ENCODE results near the gene HLF.
A peak's percentile ranks its signal among the peaks of the same experiment; 100 is the strongest.

HLF gene

DNA sequence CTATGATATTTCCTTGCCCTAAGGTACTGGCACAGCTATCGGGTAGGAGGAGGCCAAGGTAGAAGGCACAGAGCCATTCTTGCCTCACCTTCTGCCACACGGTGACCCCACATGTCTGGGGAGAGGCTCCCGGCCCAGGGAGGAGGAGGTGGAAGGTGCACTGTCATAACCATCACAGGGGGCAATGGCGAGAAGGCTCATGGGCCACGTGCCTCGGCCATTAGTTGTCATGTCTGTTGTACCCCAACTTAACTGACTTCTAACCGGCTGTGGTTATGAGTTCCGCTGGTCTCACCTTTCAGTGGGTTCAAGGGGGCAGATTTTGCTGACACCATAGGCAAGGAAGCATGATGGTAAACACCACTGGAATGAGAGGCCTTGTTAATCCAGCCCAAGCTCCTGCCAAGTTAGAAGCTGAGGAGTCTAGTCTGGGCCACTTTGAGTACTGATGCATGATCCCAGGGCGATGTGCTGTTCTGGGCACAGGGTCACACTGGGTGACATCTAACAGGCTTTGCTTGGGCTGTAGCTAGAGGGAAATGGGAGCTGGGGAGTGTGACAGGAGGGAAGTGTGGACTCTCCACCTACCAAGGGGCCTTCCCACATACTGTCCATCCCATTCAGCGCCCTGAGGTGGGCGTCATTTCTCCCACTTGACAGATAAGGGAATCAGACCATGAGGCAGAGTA lies 39.6 kb downstream of the HLF start:
- Histone ChIP-seq H2BK15ac (ENCODE audit: low read length) (no peak overlapping the region), H3K4ac (ENCODE audit: low read length) (no peak overlapping the region), H4K8ac (ENCODE audit: low read depth, low read length) (no peak overlapping the region), H3K23ac (ENCODE audit: low read depth, low read length, poor library complexity) (no peak overlapping the region), H3K4me2 (ENCODE audit: insufficient read depth, low read length, poor library complexity, severe bottlenecking) (no peak overlapping the region), H2BK120ac (ENCODE audit: low read depth, low read length) (no peak overlapping the region), H2BK12ac (ENCODE audit: low read length) (no peak overlapping the region), H2AFZ (ENCODE audit: low read length) (no peak overlapping the region), H4K91ac (ENCODE audit: low read depth, low read length, poor library complexity) (no peak overlapping the region), H3K36me3 (replicated peaks in 1 of 2; ENCODE audit: control insufficient read depth in 2 of 2, insufficient read depth in 2 of 2, low read length in 2 of 2) (no peaks in the 10 kb centered on the region), H3K9ac (ENCODE audit: low read depth, low read length, poor library complexity) (no peak overlapping the region), H3K18ac (ENCODE audit: low read length) (no peak overlapping the region), H2AK5ac (ENCODE audit: low read depth, low read length) (no peak overlapping the region), H3K79me1 (ENCODE audit: low read depth, low read length) (no peaks in the 10 kb centered on the region), H2BK5ac (ENCODE audit: low read length) (no peak overlapping the region), H3K4me1 (ENCODE audit: control insufficient read depth in 2 of 2, insufficient read depth in 1 of 2, low read depth in 1 of 2, low read length in 2 of 2) (peaks cover 3 to 4% of the 10 kb centered on the region in 2 donors), H3K27ac (replicated peaks; ENCODE audit: low read length) (no peak overlapping the region), H3K9me3 (replicated peaks in 1 of 2; ENCODE audit: control insufficient read depth in 2 of 2, insufficient read depth in 1 of 2, low read depth in 1 of 2, low read length in 2 of 2) (no peaks in the 10 kb centered on the region), H3K27me3 (ENCODE audit: control insufficient read depth in 3 of 3, insufficient read depth in 3 of 3, low read depth in 1 of 3, low read length in 3 of 3) (peaks cover 0 to 5% (median 0%) of the 10 kb centered on the region in 3 experiments), H3K4me3 (ENCODE audit: low read length in 2 of 2) (no peak overlapping the region), H3K14ac (ENCODE audit: low read length) (no peak overlapping the region)
- WGBS, 2 donors (ENCODE audit: extremely low coverage in 2 of 2, insufficient read length in 2 of 2, insufficient replicate concordance in 1 of 2): no CpG with 5 or more reads among the region's 11 CpGs
- no peak for DNase-seq (ENCODE audit: low spot score)

DNA sequence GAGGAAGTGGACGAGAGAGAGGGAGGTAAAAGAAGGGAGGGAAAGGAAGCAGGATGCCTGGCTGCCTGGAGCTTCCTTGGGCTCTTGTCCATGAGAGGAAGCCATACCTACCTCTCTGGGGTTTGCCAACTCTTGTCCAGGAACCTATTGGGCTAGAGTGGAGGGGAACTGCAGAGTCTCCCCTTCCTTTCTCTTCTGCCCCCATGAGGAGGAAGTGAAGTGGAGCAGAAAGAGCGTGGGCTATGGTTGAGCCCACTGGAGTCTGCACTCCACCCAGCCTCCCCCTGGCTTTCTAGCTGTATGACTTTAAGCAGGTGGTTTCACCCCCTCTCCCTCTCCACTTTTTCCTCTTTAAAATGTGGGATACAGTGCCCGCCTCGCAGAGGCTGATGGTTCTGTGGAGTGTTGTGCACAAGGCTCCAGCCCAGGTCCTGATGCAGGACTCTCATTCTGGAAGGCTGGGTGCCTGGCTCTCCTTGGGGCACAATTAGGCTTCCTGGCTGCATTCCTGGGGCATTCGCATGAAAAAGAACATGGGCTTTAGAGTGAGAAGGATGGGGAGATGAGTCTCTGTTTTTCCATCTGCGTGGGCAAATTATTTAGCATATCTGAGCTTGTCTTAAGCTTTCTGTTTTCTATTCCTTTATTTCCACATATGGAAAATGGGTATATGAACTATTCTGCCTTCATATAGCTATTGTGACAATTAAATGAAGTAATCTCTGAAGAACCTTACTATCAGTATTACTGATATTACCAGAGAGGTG lies 40.7 kb downstream of the HLF start:
- Histone ChIP-seq H3K4me2 (ENCODE audit: insufficient read depth, low read length, poor library complexity, severe bottlenecking) (no peak overlapping the region), H3K18ac (ENCODE audit: low read length) (no peak overlapping the region), H3K4me3 (ENCODE audit: low read length in 2 of 2) (no peak overlapping the region), H3K4me1 (ENCODE audit: control insufficient read depth in 2 of 2, insufficient read depth in 1 of 2, low read depth in 1 of 2, low read length in 2 of 2) (peaks cover 3 to 4% of the 10 kb centered on the region in 2 donors), H4K91ac (ENCODE audit: low read depth, low read length, poor library complexity) (no peak overlapping the region), H2BK15ac (ENCODE audit: low read length) (no peak overlapping the region), H2BK5ac (ENCODE audit: low read length) (no peak overlapping the region), H3K4ac (ENCODE audit: low read length) (no peak overlapping the region), H3K23ac (ENCODE audit: low read depth, low read length, poor library complexity) (no peak overlapping the region), H3K9ac (ENCODE audit: low read depth, low read length, poor library complexity) (no peak overlapping the region), H2AFZ (ENCODE audit: low read length) (no peak overlapping the region), H2BK120ac (ENCODE audit: low read depth, low read length) (no peak overlapping the region), H3K27ac (replicated peaks; ENCODE audit: low read length) (no peak overlapping the region), H3K79me1 (ENCODE audit: low read depth, low read length) (no peaks in the 10 kb centered on the region), H3K27me3 (ENCODE audit: control insufficient read depth in 3 of 3, insufficient read depth in 3 of 3, low read depth in 1 of 3, low read length in 3 of 3) (peaks cover 0 to 5% (median 0%) of the 10 kb centered on the region in 3 experiments), H3K14ac (ENCODE audit: low read length) (no peak overlapping the region), H3K9me3 (replicated peaks in 1 of 2; ENCODE audit: control insufficient read depth in 2 of 2, insufficient read depth in 1 of 2, low read depth in 1 of 2, low read length in 2 of 2) (no peaks in the 10 kb centered on the region), H2BK12ac (ENCODE audit: low read length) (no peak overlapping the region), H3K36me3 (replicated peaks in 1 of 2; ENCODE audit: control insufficient read depth in 2 of 2, insufficient read depth in 2 of 2, low read length in 2 of 2) (no peaks in the 10 kb centered on the region), H2AK5ac (ENCODE audit: low read depth, low read length) (no peak overlapping the region), H4K8ac (ENCODE audit: low read depth, low read length) (no peak overlapping the region)
- DNase-seq (ENCODE audit: low spot score): no peak
- no CpG with 5 or more reads among the region's 6 CpGs for WGBS, 2 donors (ENCODE audit: extremely low coverage in 2 of 2, insufficient read length in 2 of 2, insufficient replicate concordance in 1 of 2)

DNA sequence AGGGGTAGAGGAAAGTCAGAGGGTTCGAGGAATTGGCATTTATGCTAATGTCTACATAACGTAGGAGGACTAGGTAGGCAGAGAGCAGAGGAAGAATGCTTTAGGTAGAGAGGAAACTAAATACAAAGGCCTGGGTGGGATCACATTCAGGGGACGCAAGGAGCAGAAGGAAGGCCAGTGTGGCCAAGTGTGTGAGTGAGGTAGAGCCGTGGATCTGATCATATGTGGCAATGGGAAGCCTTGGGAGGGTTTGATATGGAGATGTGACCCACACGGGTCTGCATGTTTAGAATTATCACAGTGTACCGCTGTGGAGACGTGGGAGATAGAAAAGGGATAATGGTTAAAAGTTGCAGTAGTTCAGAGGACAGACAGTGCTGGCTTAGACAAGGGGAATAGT lies 43.1 kb downstream of the HLF start:
- Histone ChIP-seq H2BK120ac (ENCODE audit: low read depth, low read length) (no peak overlapping the region), H3K4me2 (ENCODE audit: insufficient read depth, low read length, poor library complexity, severe bottlenecking) (no peak overlapping the region), H3K4me3 (ENCODE audit: low read length in 2 of 2) (no peak overlapping the region), H3K27me3 (ENCODE audit: control insufficient read depth in 3 of 3, insufficient read depth in 3 of 3, low read depth in 1 of 3, low read length in 3 of 3) (no peaks in the 10 kb centered on the region), H3K4me1 (ENCODE audit: control insufficient read depth in 2 of 2, insufficient read depth in 1 of 2, low read depth in 1 of 2, low read length in 2 of 2) (peaks cover 3 to 4% of the 10 kb centered on the region in 2 donors), H2BK12ac (ENCODE audit: low read length) (no peak overlapping the region), H2BK5ac (ENCODE audit: low read length) (no peak overlapping the region), H3K4ac (ENCODE audit: low read length) (no peak overlapping the region), H3K9ac (ENCODE audit: low read depth, low read length, poor library complexity) (no peak overlapping the region), H2AFZ (ENCODE audit: low read length) (no peak overlapping the region), H4K8ac (ENCODE audit: low read depth, low read length) (no peak overlapping the region), H3K79me1 (ENCODE audit: low read depth, low read length) (no peaks in the 10 kb centered on the region), H4K91ac (ENCODE audit: low read depth, low read length, poor library complexity) (no peak overlapping the region), H2AK5ac (ENCODE audit: low read depth, low read length) (no peak overlapping the region), H2BK15ac (ENCODE audit: low read length) (no peak overlapping the region), H3K27ac (replicated peaks; ENCODE audit: low read length) (no peak overlapping the region), H3K23ac (ENCODE audit: low read depth, low read length, poor library complexity) (no peak overlapping the region), H3K9me3 (replicated peaks in 1 of 2; ENCODE audit: control insufficient read depth in 2 of 2, insufficient read depth in 1 of 2, low read depth in 1 of 2, low read length in 2 of 2) (no peaks in the 10 kb centered on the region), H3K36me3 (replicated peaks in 1 of 2; ENCODE audit: control insufficient read depth in 2 of 2, insufficient read depth in 2 of 2, low read length in 2 of 2) (no peaks in the 10 kb centered on the region), H3K18ac (ENCODE audit: low read length) (no peak overlapping the region), H3K14ac (ENCODE audit: low read length) (no peak overlapping the region)
- no CpG with 5 or more reads among the region's 7 CpGs for WGBS, 2 donors (ENCODE audit: extremely low coverage in 2 of 2, insufficient read length in 2 of 2, insufficient replicate concordance in 1 of 2)
- DNase-seq (ENCODE audit: low spot score): no peak

DNA sequence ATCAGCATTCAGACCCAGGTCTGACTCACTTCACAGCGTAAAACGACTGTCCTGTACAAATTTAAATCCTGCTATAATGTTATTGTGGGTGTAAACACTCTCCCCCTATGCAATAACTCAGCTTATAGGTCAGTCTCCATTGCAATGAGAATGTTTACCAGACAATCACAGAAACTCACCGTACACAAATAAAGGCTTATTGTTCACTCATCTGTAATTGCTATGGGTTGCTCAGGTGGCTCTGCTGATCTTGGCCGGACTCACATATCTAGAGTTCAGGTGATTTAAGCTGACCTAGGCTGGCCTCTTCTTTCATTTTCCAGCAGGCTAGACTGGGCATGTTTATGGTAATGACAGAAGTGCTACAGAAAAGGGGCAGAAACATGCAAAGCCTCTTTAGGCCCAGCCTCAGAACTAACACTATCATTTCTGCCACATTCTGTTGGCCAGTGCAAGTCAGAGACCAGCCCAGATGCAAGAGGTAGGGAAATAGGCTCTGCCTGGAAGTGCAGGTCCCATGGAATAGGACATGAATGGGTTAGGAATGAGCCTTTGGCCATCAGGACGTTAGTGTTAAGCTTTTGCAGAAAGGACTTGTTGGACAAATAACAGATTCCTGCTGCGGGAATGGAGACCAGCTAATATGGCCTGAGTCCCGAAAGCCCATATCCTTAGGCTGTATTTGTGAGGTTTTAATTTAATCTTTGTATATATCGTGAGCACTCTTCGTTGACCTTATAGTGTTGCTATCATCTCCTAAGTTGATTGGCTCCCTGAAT lies 44.0 kb downstream of the HLF start:
- Histone ChIP-seq H3K14ac (ENCODE audit: low read length) (no peak overlapping the region), H3K9me3 (replicated peaks in 1 of 2; ENCODE audit: control insufficient read depth in 2 of 2, insufficient read depth in 1 of 2, low read depth in 1 of 2, low read length in 2 of 2) (no peaks in the 10 kb centered on the region), H3K4me1 (ENCODE audit: control insufficient read depth in 2 of 2, insufficient read depth in 1 of 2, low read depth in 1 of 2, low read length in 2 of 2) (peaks cover 0 to 4% of the 10 kb centered on the region in 2 donors), H2BK5ac (ENCODE audit: low read length) (no peak overlapping the region), H3K9ac (ENCODE audit: low read depth, low read length, poor library complexity) (peak overlapping the region; percentile 56), H2BK120ac (ENCODE audit: low read depth, low read length) (no peak overlapping the region), H4K91ac (ENCODE audit: low read depth, low read length, poor library complexity) (peak overlapping the region; percentile 86), H3K36me3 (replicated peaks in 1 of 2; ENCODE audit: control insufficient read depth in 2 of 2, insufficient read depth in 2 of 2, low read length in 2 of 2) (no peaks in the 10 kb centered on the region), H3K27ac (replicated peaks; ENCODE audit: low read length) (no peak overlapping the region), H3K18ac (ENCODE audit: low read length) (no peak overlapping the region), H3K4me3 (ENCODE audit: low read length in 2 of 2) (no peak overlapping the region), H3K4me2 (ENCODE audit: insufficient read depth, low read length, poor library complexity, severe bottlenecking) (no peak overlapping the region), H3K79me1 (ENCODE audit: low read depth, low read length) (no peaks in the 10 kb centered on the region), H3K23ac (ENCODE audit: low read depth, low read length, poor library complexity) (no peak overlapping the region), H2AFZ (ENCODE audit: low read length) (peak overlapping the region; percentile 64), H2BK12ac (ENCODE audit: low read length) (no peak overlapping the region), H4K8ac (ENCODE audit: low read depth, low read length) (no peak overlapping the region), H3K27me3 (ENCODE audit: control insufficient read depth in 3 of 3, insufficient read depth in 3 of 3, low read depth in 1 of 3, low read length in 3 of 3) (no peaks in the 10 kb centered on the region), H2BK15ac (ENCODE audit: low read length) (no peak overlapping the region), H2AK5ac (ENCODE audit: low read depth, low read length) (no peak overlapping the region), H3K4ac (ENCODE audit: low read length) (no peak overlapping the region)
- DNase-seq (ENCODE audit: low spot score): no peak
- no CpG with 5 or more reads among the region's 9 CpGs for WGBS, 2 donors (ENCODE audit: extremely low coverage in 2 of 2, insufficient read length in 2 of 2, insufficient replicate concordance in 1 of 2)

Measured in neuronal stem cell (in vitro differentiated cells).